MCF 10A (cell line): Measurements from ENCODE around the gene DGKD. TPM values are rescaled to one million over a fixed set of nuclear protein-coding genes. Genes with fewer than 3 reads are reported as not detected.

Source experiments
- BruUV-seq: library from RNA; stranded (reverse); fragments of 400-500 nt; replicated peaks from 2 replicates; lab custom pipeline; 2021; lab: Mats Ljungman, UMichigan
- CTCF ChIA-PET: fragments of 300-600 bp; sonication (Branson Sonifier 250); formaldehyde crosslinking; extraction: SDS; loops from one replicate; lab custom pipeline; 2021; ENCODE audit warnings: antibody characterized with exemption, inconsistent platforms; lab: Yijun Ruan, JAX
- POLR2A ChIA-PET: fragments of 300-600, 350-650 bp; sonication (Branson Sonifier 250); formaldehyde crosslinking; extraction: SDS; loops from one replicate; lab custom pipeline; 2020; ENCODE audit warnings: antibody characterized with exemption, inconsistent platforms; lab: Yijun Ruan, JAX
- DNase-seq: peaks from one replicate; pipeline ENCODE4 v3.0.0-alpha.2; 2018; ENCODE audit not compliant: unreplicated experiment
- H3K27ac Mint-ChIP-seq: one replicate; pipeline ENCODE4 v1.8.0; 2022; ENCODE audit warnings: mild to moderate bottlenecking, low read depth, mixed read lengths; ENCODE audit not compliant: unreplicated experiment
- H3K27me3 Mint-ChIP-seq: one replicate; pipeline ENCODE4 v1.8.0; 2022; ENCODE audit warnings: mixed read lengths; ENCODE audit not compliant: insufficient read depth, unreplicated experiment
- H3K36me3 Mint-ChIP-seq: one replicate; pipeline ENCODE4 v1.8.0; 2022; ENCODE audit warnings: mild to moderate bottlenecking, moderate library complexity, mixed read lengths; ENCODE audit not compliant: insufficient read depth, unreplicated experiment
- H3K4me1 Mint-ChIP-seq: one replicate; pipeline ENCODE4 v1.8.0; 2022; ENCODE audit warnings: mixed read lengths; ENCODE audit not compliant: insufficient read depth, unreplicated experiment
- H3K4me3 Mint-ChIP-seq: one replicate; pipeline ENCODE4 v1.8.0; 2022; ENCODE audit warnings: mild to moderate bottlenecking, moderate library complexity, mixed read lengths; ENCODE audit not compliant: unreplicated experiment
- H3K9me3 Mint-ChIP-seq: one replicate; pipeline ENCODE4 v1.8.0; 2022; ENCODE audit warnings: mixed read lengths; ENCODE audit not compliant: unreplicated experiment
- CTCF ChIP-seq: fragments of 200-600 bp; IDR thresholded peaks from one replicate; pipeline ENCODE4 v1.8.0; 2022; ENCODE audit warnings: antibody characterized with exemption, mild to moderate bottlenecking; ENCODE audit not compliant: unreplicated experiment
- intact Hi-C: fragments of 100-400 bp; cut with micrococcal nuclease; formaldehyde crosslinking; loops from 2 replicates; pipeline ENCODE4 v1.14.1; 2022
- total RNA-seq: library from RNA; stranded (reverse); gene quantifications from 2 replicates; pipeline ENCODE4 v1.2.3, GENCODE V29; 2022

Gene DGKD
- total RNA-seq, 1 experiment from 2014 or later: 59.1 TPM

- no peak for TF ChIP-seq CTCF
- CTCF ChIA-PET: interaction anchor here (0.6 to 1.2 kb wide), 3 partner anchors 9 to 61 kb away, joined by 3 to 5 read pairs (median 5); partner anchors contain the start of gene DGKD
- no peak for DNase-seq
- no peak overlapping the region for H3K4me3 Mint-ChIP-seq
- POLR2A ChIA-PET: interaction anchor here (0.6 to 0.9 kb wide), 2 partner anchors 58 to 1565 kb away, joined by 3 read pairs; no protein-coding TSS in a partner anchor
- peaks cover 28% of the 10 kb centered on the region for H3K36me3 Mint-ChIP-seq
- H3K4me1 Mint-ChIP-seq: peaks cover 5% of the 10 kb centered on the region
- H3K9me3 Mint-ChIP-seq: no peaks in the 10 kb centered on the region
- intact Hi-C loops: no loop called here
- H3K27me3 Mint-ChIP-seq: no peaks in the 10 kb centered on the region
- BruUV-seq: no TSS peak
- H3K27ac Mint-ChIP-seq: no peak overlapping the region
Measured at GRCh38 chr2:233362742-233363141, 8.4 kb downstream of the DGKD start.

GRCh38 chr2:233363744-233364235, 9.5 kb downstream of the DGKD start:
- Mint-ChIP-seq H3K27ac (no peak overlapping the region), H3K4me1 (no peaks in the 10 kb centered on the region), H3K4me3 (no peak overlapping the region), H3K9me3 (no peaks in the 10 kb centered on the region), H3K27me3 (no peaks in the 10 kb centered on the region), H3K36me3 (peaks cover 30% of the 10 kb centered on the region)
- no peak for DNase-seq
- ChIA-PET POLR2A (interaction anchor here (0.7 kb wide), 1 partner anchor 98 kb away, joined by 3 read pairs; no protein-coding TSS in a partner anchor), CTCF (interaction anchor here (0.6 kb wide), 1 partner anchor 15 kb away, joined by 4 read pairs; no protein-coding TSS in a partner anchor)
- BruUV-seq: no TSS peak
- TF ChIP-seq CTCF: no peak
- intact Hi-C loops: no loop called here

- intact Hi-C loops: no loop called here
- no peak for TF ChIP-seq CTCF
- CTCF ChIA-PET: interaction anchor here (1.4 to 1.6 kb wide), 2 partner anchors 12 to 19 kb away, joined by 5 to 6 read pairs; partner anchors contain the start of gene DGKD
- Mint-ChIP-seq H3K27me3 (no peaks in the 10 kb centered on the region), H3K27ac (no peak overlapping the region), H3K4me3 (no peak overlapping the region), H3K4me1 (peaks cover 7% of the 10 kb centered on the region), H3K9me3 (no peaks in the 10 kb centered on the region), H3K36me3 (peaks cover 30% of the 10 kb centered on the region)
- no TSS peak for BruUV-seq
- no peak for DNase-seq
- POLR2A ChIA-PET: interaction anchor here (0.6 to 1.4 kb wide), 5 partner anchors 8 to 54 kb away, joined by 3 to 6 read pairs (median 4); no protein-coding TSS in a partner anchor
Measured at GRCh38 chr2:233365861-233366520, 11.7 kb downstream of the DGKD start.

- ChIA-PET POLR2A (interaction anchor here (1.0 kb wide), 1 partner anchor 11 kb away, joined by 3 read pairs; no protein-coding TSS in a partner anchor), CTCF (no interaction called here)
- BruUV-seq: no TSS peak
- Mint-ChIP-seq H3K27me3 (no peaks in the 10 kb centered on the region), H3K4me3 (no peak overlapping the region), H3K9me3 (no peaks in the 10 kb centered on the region), H3K27ac (no peak overlapping the region), H3K36me3 (peaks cover 30% of the 10 kb centered on the region), H3K4me1 (peaks cover 7% of the 10 kb centered on the region)
- TF ChIP-seq CTCF: no peak
- intact Hi-C loops: no loop called here
- no peak for DNase-seq
Measured at GRCh38 chr2:233367586-233367985, 13.3 kb downstream of the DGKD start.
